HL-60 (cell line): Measurements from ENCODE around the gene TMEM163.

Source experiments
- DNase-seq, 2 experiments: peaks; one replicate each; pipeline ENCODE4 v3.0.0-alpha.2; 2010 to 2020; ENCODE audit warnings: low read depth in 1 of 2, low spot score in 1 of 2
- H3K27ac ChIP-seq: fragments of 250-450 bp; sonication (Bioruptor Pico); replicated peaks from 2 replicates; pipeline ENCODE4 v1.5.1; 2020; ENCODE audit warnings: mild to moderate bottlenecking, moderate library complexity
- H3K27me3 ChIP-seq: fragments of 250-450 bp; sonication (Bioruptor Pico); 2 replicates; pipeline ENCODE4 v1.5.1; 2021; ENCODE audit warnings: mild to moderate bottlenecking, moderate library complexity; ENCODE audit not compliant: insufficient read depth, poor library complexity, severe bottlenecking
- H3K4me3 ChIP-seq: replicated peaks from 2 replicates; pipeline ENCODE4 v1.5.1; 2011; ENCODE audit warnings: mild to moderate bottlenecking, control low read depth, low read length; ENCODE audit not compliant: insufficient read depth
- CTCF ChIP-seq: IDR thresholded peaks from one replicate; pipeline ENCODE4 v1.5.1; 2011; ENCODE audit warnings: low read length, control low read depth, inconsistent platforms; ENCODE audit not compliant: insufficient read depth
- GABPA ChIP-seq: IDR thresholded peaks from 2 replicates; pipeline ENCODE4 v1.6.1; 2012; ENCODE audit warnings: low read depth
- POLR2AphosphoS5 ChIP-seq: IDR thresholded peaks from 2 replicates; pipeline ENCODE4 v1.6.1; 2012; ENCODE audit warnings: low read depth
- REST ChIP-seq: IDR thresholded peaks from 2 replicates; pipeline ENCODE4 v1.6.1; 2012; ENCODE audit warnings: low read depth; ENCODE audit not compliant: insufficient replicate concordance
- SPI1 ChIP-seq: IDR thresholded peaks from 2 replicates; pipeline ENCODE4 v1.6.1; 2012; ENCODE audit warnings: low read depth, mild to moderate bottlenecking, borderline replicate concordance

The TMEM163 gene

GRCh38 chr2:134540990-134541389, 177.8 kb downstream of the TMEM163 start:
- Histone ChIP-seq H3K4me3 (no peak overlapping the region), H3K27me3 (peaks cover 3% of the 10 kb centered on the region), H3K27ac (no peak overlapping the region)
- TF ChIP-seq CTCF (no peak), POLR2AphosphoS5 (no peak), REST (no peak), SPI1 (no peak), GABPA (no peak)
- no peak for DNase-seq

- TF ChIP-seq CTCF (no peak), REST (no peak), POLR2AphosphoS5 (no peak), GABPA (no peak), SPI1 (no peak)
- H3K4me3 ChIP-seq: no peak overlapping the region
- DNase-seq: no peak
- no peaks in the 10 kb centered on the region for H3K27me3 ChIP-seq
- H3K27ac ChIP-seq: no peak overlapping the region
Observed at GRCh38 chr2:134539981-134540380, 178.8 kb downstream of the TMEM163 start.

GRCh38 chr2:134537702-134538101, 181.1 kb downstream of the TMEM163 start:
- Histone ChIP-seq H3K27ac (no peak overlapping the region), H3K27me3 (peaks cover 3% of the 10 kb centered on the region), H3K4me3 (no peak overlapping the region)
- TF ChIP-seq GABPA (no peak), REST (no peak), SPI1 (no peak)
- DNase-seq: no peak

GRCh38 chr2:134537121-134537520, 181.7 kb downstream of the TMEM163 start:
- Histone ChIP-seq H3K4me3 (no peak overlapping the region), H3K27ac (no peak overlapping the region), H3K27me3 (peaks cover 3% of the 10 kb centered on the region)
- no peak for DNase-seq
- no peak for TF ChIP-seq CTCF
- no peak for TF ChIP-seq REST
- TF ChIP-seq SPI1: no peak
- TF ChIP-seq POLR2AphosphoS5: no peak
- TF ChIP-seq GABPA: no peak
